ENCODE measurements around the gene GGA1.

GRCh38 chr22:37650463-37651136 lies 42.0 kb downstream of the GGA1 start:
- TF ChIP-seq POLR2AphosphoS5 (IDR thresholded peaks at IDR 0.05; ENCODE audit: borderline replicate concordance, low read depth, low read length) (no peak), EZH2 (IDR thresholded peaks at IDR 0.05) (no peak)
